H9 (cell line): ENCODE measurements around the gene ABCF1. TPM values are rescaled to one million over a fixed set of nuclear protein-coding genes. Genes with fewer than 3 reads are reported as not detected.

Experiments
- DNase-seq: peaks from one replicate; pipeline ENCODE4 v3.0.0-alpha.2; 2017
- H2AFZ ChIP-seq: one replicate; pipeline ENCODE4 v1.6.1; 2013; ENCODE audit warnings: mild to moderate bottlenecking, low read length, control low read depth, moderate library complexity
- H2AK5ac ChIP-seq: 2 replicates; pipeline ENCODE4 v1.6.1; 2013; ENCODE audit warnings: low read length, control low read depth, mixed read lengths; ENCODE audit not compliant: insufficient read length
- H2BK120ac ChIP-seq: one replicate; pipeline ENCODE4 v1.6.1; 2013; ENCODE audit warnings: low read depth, mild to moderate bottlenecking, low read length, control low read depth, inconsistent platforms; ENCODE audit not compliant: poor library complexity, severe bottlenecking
- H2BK12ac ChIP-seq: 2 replicates; pipeline ENCODE4 v1.6.1; 2013; ENCODE audit warnings: low read length, control low read depth, mixed read lengths, low read depth; ENCODE audit not compliant: insufficient read length
- H2BK15ac ChIP-seq: 2 replicates; pipeline ENCODE4 v1.6.1; 2013; ENCODE audit warnings: low read depth, low read length, control low read depth
- H2BK20ac ChIP-seq: one replicate; pipeline ENCODE4 v1.6.1; 2013; ENCODE audit warnings: low read depth, mild to moderate bottlenecking, low read length, control low read depth, inconsistent platforms; ENCODE audit not compliant: poor library complexity, severe bottlenecking
- H2BK5ac ChIP-seq: 2 replicates; pipeline ENCODE4 v1.6.1; 2013; ENCODE audit warnings: low read length, control low read depth, mixed read lengths; ENCODE audit not compliant: insufficient read length
- H3K14ac ChIP-seq: 2 replicates; pipeline ENCODE4 v1.6.1; 2013; ENCODE audit warnings: low read length, control low read depth; ENCODE audit not compliant: insufficient read depth
- H3K18ac ChIP-seq: 2 replicates; pipeline ENCODE4 v1.6.1; 2013; ENCODE audit warnings: low read depth, mild to moderate bottlenecking, mixed read lengths, low read length, control low read depth; ENCODE audit not compliant: insufficient read length
- H3K23ac ChIP-seq: 2 replicates; pipeline ENCODE4 v1.6.1; 2013; ENCODE audit warnings: low read length, control low read depth, mixed read lengths, low read depth; ENCODE audit not compliant: insufficient read length
- H3K23me2 ChIP-seq: 2 replicates; pipeline ENCODE4 v1.6.1; 2013; ENCODE audit warnings: low read depth, mild to moderate bottlenecking, mixed read lengths, low read length, control low read depth; ENCODE audit not compliant: insufficient read length, poor library complexity, severe bottlenecking
- H3K27ac ChIP-seq: 2 replicates; pipeline ENCODE4 v1.5.1; 2013; ENCODE audit warnings: low read length, control low read depth, mixed read lengths, low read depth; ENCODE audit not compliant: insufficient read length
- H3K27me3 ChIP-seq: 2 replicates; pipeline ENCODE4 v1.6.1; 2013; ENCODE audit warnings: low read length, control low read depth, inconsistent platforms; ENCODE audit not compliant: insufficient read depth
- H3K4ac ChIP-seq: 2 replicates; pipeline ENCODE4 v1.6.1; 2013; ENCODE audit warnings: low read depth, mild to moderate bottlenecking, control low read depth, inconsistent platforms, low read length, moderate library complexity
- H3K4me1 ChIP-seq: 2 replicates; pipeline ENCODE4 v1.6.1; 2013; ENCODE audit warnings: low read length, control low read depth, inconsistent platforms; ENCODE audit not compliant: insufficient read depth
- H3K4me2 ChIP-seq: 2 replicates; pipeline ENCODE4 v1.6.1; 2013; ENCODE audit warnings: low read length, control low read depth, mixed read lengths; ENCODE audit not compliant: insufficient read length, insufficient read depth
- H3K56ac ChIP-seq: 2 replicates; pipeline ENCODE4 v1.6.1; 2013; ENCODE audit warnings: low read depth, mild to moderate bottlenecking, mixed read lengths, low read length, control low read depth; ENCODE audit not compliant: insufficient read length
- H3K79me1 ChIP-seq: 2 replicates; pipeline ENCODE4 v1.6.1; 2013; ENCODE audit warnings: low read depth, mild to moderate bottlenecking, moderate library complexity, low read length, control low read depth, inconsistent platforms; ENCODE audit not compliant: insufficient read depth, poor library complexity, severe bottlenecking
- H3K79me2 ChIP-seq: 2 replicates; pipeline ENCODE4 v1.6.1; 2013; ENCODE audit warnings: low read length, control low read depth, inconsistent platforms; ENCODE audit not compliant: insufficient read depth
- H3K9ac ChIP-seq: 2 replicates; pipeline ENCODE4 v1.6.1; 2013; ENCODE audit warnings: low read length, control low read depth, mixed read lengths; ENCODE audit not compliant: insufficient read length; ENCODE audit errors: extremely low read depth
- H3K9me3 ChIP-seq: one replicate; pipeline ENCODE4 v1.6.1; 2013; ENCODE audit warnings: low read depth, low read length, inconsistent platforms; ENCODE audit not compliant: control insufficient read depth
- H3T11ph ChIP-seq: one replicate; pipeline ENCODE4 v1.6.1; 2013; ENCODE audit warnings: mild to moderate bottlenecking, low read length, control low read depth, inconsistent platforms
- H4K20me1 ChIP-seq: one replicate; pipeline ENCODE4 v1.6.1; 2013; ENCODE audit not compliant: control insufficient read depth, insufficient read length, insufficient read depth
- H4K5ac ChIP-seq: 2 replicates; pipeline ENCODE4 v1.6.1; 2013; ENCODE audit warnings: low read depth, mild to moderate bottlenecking, mixed read lengths, low read length, control low read depth; ENCODE audit not compliant: insufficient read length
- H4K8ac ChIP-seq: replicated peaks from 2 replicates; pipeline ENCODE4 v1.6.1; 2013; ENCODE audit warnings: low read length, control low read depth, mixed read lengths, low read depth; ENCODE audit not compliant: insufficient read length
- H4K91ac ChIP-seq: 2 replicates; pipeline ENCODE4 v1.6.1; 2013; ENCODE audit warnings: low read depth, mild to moderate bottlenecking, moderate library complexity, mixed read lengths, low read length, control low read depth; ENCODE audit not compliant: insufficient read length
- H3K27ac Mint-ChIP-seq, 3 experiments: 2 replicates in 2 of 3; 3 replicates in 1 of 3; pipeline ENCODE4 v1.8.0; 2020 to 2021; ENCODE audit warnings: mixed read lengths in 3 of 3, mild to moderate bottlenecking in 1 of 3, moderate library complexity in 1 of 3
- H3K27me3 Mint-ChIP-seq: 2 replicates; pipeline ENCODE4 v1.8.0; 2021; ENCODE audit warnings: low read depth, mild to moderate bottlenecking, moderate library complexity, mixed read lengths
- H3K36me3 Mint-ChIP-seq, 3 experiments: 2 replicates in 2 of 3; 3 replicates in 1 of 3; pipeline ENCODE4 v1.8.0; 2020 to 2021; ENCODE audit warnings: low read depth in 3 of 3, mixed read lengths in 3 of 3; ENCODE audit not compliant: insufficient read depth in 1 of 3
- H3K4me1 Mint-ChIP-seq, 2 experiments: 2 replicates each; pipeline ENCODE4 v1.8.0; 2020; ENCODE audit warnings: mixed read lengths in 2 of 2
- H3K4me3 Mint-ChIP-seq, 2 experiments: 2 replicates in 1 of 2; 3 replicates in 1 of 2; pipeline ENCODE4 v1.8.0; 2020 to 2021; ENCODE audit warnings: mild to moderate bottlenecking in 2 of 2, mixed read lengths in 2 of 2, moderate library complexity in 1 of 2
- H3K9me3 Mint-ChIP-seq, 2 experiments: 2 replicates in 1 of 2; 3 replicates in 1 of 2; pipeline ENCODE4 v1.8.0; 2020; ENCODE audit warnings: mild to moderate bottlenecking in 2 of 2, mixed read lengths in 2 of 2, moderate library complexity in 1 of 2
- whole genome bisulfite sequencing: extraction: QIAGEN DNeasy Blood & Tissue Kit; methylation state at CpG from one replicate; pipeline ENCODE4 v1.1.7; 2013; ENCODE audit warnings: missing lambda C conversion rate, low lambda C conversion rate, mixed read lengths; ENCODE audit not compliant: insufficient read length; ENCODE audit errors: extremely low coverage; 5-methylcytosine and 5-hydroxymethylcytosine counted together
- total RNA-seq: library from RNA; stranded (reverse); gene quantifications from 2 replicates; pipeline ENCODE4 v1.2.1, GENCODE V29; 2021
- TF ChIP-seq, protein P1 (sequence below): fragments of 200-600 bp; sonication (generic); conservative IDR thresholded peaks from 3 replicates; pipeline ENCODE4 v1.8.0; 2021; ENCODE audit warnings: antibody characterized with exemption, mild to moderate bottlenecking

The ABCF1 gene
- total RNA-seq, 1 experiment from 2014 or later = 118 TPM

DNA sequence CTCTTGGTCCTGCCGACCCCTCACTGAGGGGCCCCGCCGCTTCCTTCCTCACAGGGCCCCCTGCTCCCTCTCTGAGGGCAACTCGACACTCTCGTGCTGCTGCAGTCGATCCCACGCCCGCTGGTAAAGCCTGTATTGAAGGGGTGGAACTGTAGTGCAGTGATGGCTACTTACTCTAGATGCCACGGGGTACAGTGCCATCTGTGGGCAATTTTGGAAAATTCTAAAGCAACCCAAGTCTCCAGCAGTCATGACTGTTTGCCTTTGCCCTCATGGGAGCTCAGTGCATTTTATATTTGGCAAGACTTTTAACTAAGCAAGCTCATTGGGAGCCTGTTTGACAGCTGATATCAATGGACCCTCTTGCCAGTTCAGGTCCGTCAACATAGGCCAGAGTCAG, 69.2 kb downstream of the ABCF1 start:
- Histone ChIP-seq H3K9ac (no peak overlapping the region), H3K79me2 (no peaks in the 10 kb centered on the region), H3K27me3 (no peaks in the 10 kb centered on the region), H3K4ac (no peak overlapping the region), H2BK120ac (no peak overlapping the region), H2BK5ac (no peak overlapping the region), H3K14ac (no peak overlapping the region), H3K27ac (no peak overlapping the region), H2BK12ac (no peak overlapping the region), H3K79me1 (no peaks in the 10 kb centered on the region), H3K23me2 (no peaks in the 10 kb centered on the region), H4K91ac (no peak overlapping the region), H4K5ac (no peak overlapping the region), H4K20me1 (no peaks in the 10 kb centered on the region), H2AK5ac (no peak overlapping the region), H3K23ac (no peak overlapping the region), H3K4me2 (no peak overlapping the region), H4K8ac (no peak overlapping the region), H2BK15ac (no peak overlapping the region), H2BK20ac (no peak overlapping the region), H2AFZ (no peak overlapping the region), H3K18ac (no peak overlapping the region), H3K9me3 (no peaks in the 10 kb centered on the region), H3K4me1 (no peaks in the 10 kb centered on the region), H3K56ac (no peak overlapping the region), H3T11ph (no peak overlapping the region)
- Mint-ChIP-seq H3K4me3 (no peak overlapping the region), H3K27me3 (no peaks in the 10 kb centered on the region), H3K4me1 (no peaks in the 10 kb centered on the region; a peak in 1 of 4 replicates), H3K9me3 (no peaks in the 10 kb centered on the region), H3K27ac (no peak overlapping the region), H3K36me3 (peaks cover 16 to 71% (median 57%) of the 10 kb centered on the region in 3 experiments; a peak in 6 of 7 replicates)
- WGBS = no CpG with 5 or more reads among the region's 10 CpGs
- no peak for DNase-seq
- TF ChIP-seq, protein P1, sequence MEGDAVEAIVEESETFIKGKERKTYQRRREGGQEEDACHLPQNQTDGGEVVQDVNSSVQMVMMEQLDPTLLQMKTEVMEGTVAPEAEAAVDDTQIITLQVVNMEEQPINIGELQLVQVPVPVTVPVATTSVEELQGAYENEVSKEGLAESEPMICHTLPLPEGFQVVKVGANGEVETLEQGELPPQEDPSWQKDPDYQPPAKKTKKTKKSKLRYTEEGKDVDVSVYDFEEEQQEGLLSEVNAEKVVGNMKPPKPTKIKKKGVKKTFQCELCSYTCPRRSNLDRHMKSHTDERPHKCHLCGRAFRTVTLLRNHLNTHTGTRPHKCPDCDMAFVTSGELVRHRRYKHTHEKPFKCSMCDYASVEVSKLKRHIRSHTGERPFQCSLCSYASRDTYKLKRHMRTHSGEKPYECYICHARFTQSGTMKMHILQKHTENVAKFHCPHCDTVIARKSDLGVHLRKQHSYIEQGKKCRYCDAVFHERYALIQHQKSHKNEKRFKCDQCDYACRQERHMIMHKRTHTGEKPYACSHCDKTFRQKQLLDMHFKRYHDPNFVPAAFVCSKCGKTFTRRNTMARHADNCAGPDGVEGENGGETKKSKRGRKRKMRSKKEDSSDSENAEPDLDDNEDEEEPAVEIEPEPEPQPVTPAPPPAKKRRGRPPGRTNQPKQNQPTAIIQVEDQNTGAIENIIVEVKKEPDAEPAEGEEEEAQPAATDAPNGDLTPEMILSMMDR = no peak
